ENCODE data around the gene MRGPRG. TPM values are rescaled to one million over a fixed set of nuclear protein-coding genes. Genes with fewer than 3 reads are reported as not detected.

MRGPRG gene
- total and polyA plus RNA-seq, 2 donors from 2014 or later = not detected

GRCh38 chr11:3195251-3196160 lies 23.1 kb downstream of the MRGPRG start:
- Histone ChIP-seq H3K27me3 (ENCODE audit: control insufficient read depth, insufficient read depth, low read length) (no peaks in the 10 kb centered on the region), H3K4me1 (ENCODE audit: control insufficient read depth in 2 of 3, insufficient read depth in 2 of 3, low read depth in 1 of 3, low read length in 3 of 3) (no peaks in the 10 kb centered on the region), H3K9me3 (ENCODE audit: control insufficient read depth in 2 of 3, insufficient read depth in 1 of 3, low read length in 3 of 3) (no peaks in the 10 kb centered on the region), H3K9ac (ENCODE audit: low read length in 3 of 3) (no peak overlapping the region), H3K27ac (ENCODE audit: low read depth in 2 of 2, low read length in 2 of 2) (no peak overlapping the region), H3K36me3 (ENCODE audit: control insufficient read depth in 2 of 3, insufficient read depth in 3 of 3, low read length in 3 of 3) (no peaks in the 10 kb centered on the region), H3K4me3 (ENCODE audit: low read length in 3 of 3) (no peak overlapping the region)
- intact Hi-C loops (cut with DNase I) = no loop called here
- FAIRE-seq (no peak), DNase-seq (peak in 4 of 5 donors; percentile 52 to 72 (median 62))
- peak; percentile 22 for TF ChIP-seq CTCF (IDR thresholded peaks at IDR 0.05; ENCODE audit: borderline replicate concordance, extremely low read depth, insufficient read depth)

GRCh38 chr11:3194016-3194816 lies 24.4 kb downstream of the MRGPRG start:
- no peaks in the 10 kb centered on the region for H3K4me1 ChIP-seq (ENCODE audit: control insufficient read depth in 2 of 3, insufficient read depth in 2 of 3, low read depth in 1 of 3, low read length in 3 of 3)
- FAIRE-seq (no peak), DNase-seq (no peak)
- H3K4me3 ChIP-seq (ENCODE audit: low read length in 3 of 3) = no peak overlapping the region
- H3K36me3 ChIP-seq (ENCODE audit: control insufficient read depth in 2 of 3, insufficient read depth in 3 of 3, low read length in 3 of 3) = no peaks in the 10 kb centered on the region
- no peaks in the 10 kb centered on the region for H3K9me3 ChIP-seq (ENCODE audit: control insufficient read depth in 2 of 3, insufficient read depth in 1 of 3, low read length in 3 of 3)
- intact Hi-C loops (cut with DNase I) = no loop called here
- no peak overlapping the region for H3K9ac ChIP-seq (ENCODE audit: low read length in 3 of 3)
- no peak for TF ChIP-seq CTCF (IDR thresholded peaks at IDR 0.05; ENCODE audit: borderline replicate concordance, extremely low read depth, insufficient read depth)
- H3K27me3 ChIP-seq (ENCODE audit: control insufficient read depth, insufficient read depth, low read length) = no peaks in the 10 kb centered on the region
- H3K27ac ChIP-seq (ENCODE audit: low read depth in 2 of 2, low read length in 2 of 2) = no peak overlapping the region

- intact Hi-C loops (cut with DNase I) = no loop called here
- no peak for TF ChIP-seq CTCF (IDR thresholded peaks at IDR 0.05; ENCODE audit: borderline replicate concordance, extremely low read depth, insufficient read depth)
- no peaks in the 10 kb centered on the region for H3K27me3 ChIP-seq (ENCODE audit: control insufficient read depth, insufficient read depth, low read length)
- H3K27ac ChIP-seq (ENCODE audit: low read depth in 2 of 2, low read length in 2 of 2) = no peak overlapping the region
- no peaks in the 10 kb centered on the region for H3K9me3 ChIP-seq (ENCODE audit: control insufficient read depth in 2 of 3, insufficient read depth in 1 of 3, low read length in 3 of 3)
- no peaks in the 10 kb centered on the region for H3K36me3 ChIP-seq (ENCODE audit: control insufficient read depth in 2 of 3, insufficient read depth in 3 of 3, low read length in 3 of 3)
- no peaks in the 10 kb centered on the region for H3K4me1 ChIP-seq (ENCODE audit: control insufficient read depth in 2 of 3, insufficient read depth in 2 of 3, low read depth in 1 of 3, low read length in 3 of 3)
- FAIRE-seq (no peak), DNase-seq (no peak)
- H3K9ac ChIP-seq (ENCODE audit: low read length in 3 of 3) = no peak overlapping the region
- H3K4me3 ChIP-seq (ENCODE audit: low read length in 3 of 3) = no peak overlapping the region
Observed at GRCh38 chr11:3193373-3194015, 25.1 kb downstream of the MRGPRG start.

All from kidney (tissue), 14 donors.